ENCODE measurements around the gene DDX43.
A peak's percentile ranks its signal among the peaks of the same experiment; 100 is the strongest.

DDX43 gene

DNA sequence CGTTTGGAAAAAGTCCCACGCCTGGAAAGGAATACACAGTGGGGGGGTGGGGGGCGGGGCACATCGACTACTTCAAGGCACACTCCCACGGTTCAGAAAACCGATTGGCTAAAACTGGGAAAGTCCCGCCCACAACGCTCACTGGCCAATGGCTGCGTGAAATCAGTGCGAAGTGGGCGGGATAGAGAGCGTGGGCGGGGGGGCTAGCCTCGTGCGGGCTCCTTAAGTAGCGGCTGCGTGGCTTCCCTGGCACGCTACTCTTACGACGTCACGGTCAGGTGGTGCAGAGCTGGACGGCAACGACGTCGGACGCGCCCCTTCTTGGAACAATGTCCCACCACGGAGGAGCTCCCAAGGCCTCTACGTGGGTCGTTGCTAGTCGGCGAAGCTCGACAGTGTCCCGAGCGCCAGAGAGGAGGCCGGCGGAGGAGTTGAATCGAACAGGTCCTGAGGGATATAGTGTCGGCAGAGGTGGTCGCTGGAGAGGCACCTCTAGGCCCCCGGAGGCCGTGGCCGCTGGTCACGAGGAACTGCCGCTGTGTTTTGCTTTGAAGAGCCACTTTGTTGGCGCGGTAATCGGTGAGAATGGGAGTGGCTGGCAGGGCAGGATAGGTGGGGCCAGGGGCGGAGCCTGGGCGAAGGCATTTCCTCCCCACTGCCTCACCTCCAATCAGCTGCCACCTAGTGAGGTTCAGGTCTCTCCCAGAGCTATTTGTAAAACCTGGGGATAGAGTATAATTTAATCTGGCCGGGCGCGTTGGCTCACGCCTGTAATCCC, at the start of gene DDX43:
TSS of gene DDX43 (plus strand) at position 252 of the 778 bp plus-strand sequence. CDS start at position 330, 78 bp downstream.
- Mint-ChIP-seq H3K9me3 (ENCODE audit: low read depth) (no peaks in the 10 kb centered on the region), H3K27ac (peak within 1 kb of the TSS; percentile 70), H3K27me3 (no peaks in the 10 kb centered on the region), H3K4me3 (peak within 1 kb of the TSS; percentile 73), H3K36me3 (no peaks in the 10 kb centered on the region), H3K4me1 (ENCODE audit: low read depth) (peaks cover 12% of the 10 kb centered on the region)

DNA sequence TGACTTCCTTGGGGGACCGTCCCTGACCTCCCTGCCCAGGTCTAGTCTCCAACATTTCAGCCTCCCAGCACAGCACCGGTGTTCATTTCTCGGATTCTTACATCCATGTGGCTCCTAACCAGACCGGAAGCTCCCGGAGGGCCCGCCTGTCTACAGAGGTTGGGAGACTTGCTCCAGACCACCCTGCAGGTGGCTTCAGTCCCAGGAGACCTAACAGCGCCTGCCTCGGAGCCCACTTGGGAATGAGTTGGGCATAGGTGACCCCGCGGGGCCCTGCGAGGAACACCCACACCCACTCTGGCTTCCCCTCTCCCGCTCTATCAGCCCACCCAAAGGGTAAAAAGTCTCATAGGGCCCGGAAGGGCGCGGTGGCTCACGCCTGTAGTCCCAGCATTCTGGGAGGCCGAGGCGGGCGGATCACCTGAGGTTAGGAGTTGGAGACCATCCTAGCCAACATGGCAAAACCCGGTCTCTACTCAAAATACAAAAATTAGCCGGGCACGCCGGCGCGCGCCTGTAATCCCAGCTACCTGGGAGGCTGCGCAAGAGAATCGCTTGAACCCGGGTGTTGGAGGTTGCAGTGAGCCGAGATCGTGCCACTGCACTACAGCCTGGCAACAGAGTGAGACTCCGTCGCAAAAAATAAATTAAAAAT, 46.0 kb upstream of the DDX43 start:
- H3K27ac Mint-ChIP-seq, result no peak overlapping the region
- no peaks in the 10 kb centered on the region for H3K36me3 Mint-ChIP-seq
- H3K9me3 Mint-ChIP-seq (ENCODE audit: low read depth), result no peaks in the 10 kb centered on the region
- H3K4me1 Mint-ChIP-seq (ENCODE audit: low read depth), result peaks cover 1% of the 10 kb centered on the region
- peaks cover 22% of the 10 kb centered on the region for H3K27me3 Mint-ChIP-seq
- no peak overlapping the region for H3K4me3 Mint-ChIP-seq

DNA sequence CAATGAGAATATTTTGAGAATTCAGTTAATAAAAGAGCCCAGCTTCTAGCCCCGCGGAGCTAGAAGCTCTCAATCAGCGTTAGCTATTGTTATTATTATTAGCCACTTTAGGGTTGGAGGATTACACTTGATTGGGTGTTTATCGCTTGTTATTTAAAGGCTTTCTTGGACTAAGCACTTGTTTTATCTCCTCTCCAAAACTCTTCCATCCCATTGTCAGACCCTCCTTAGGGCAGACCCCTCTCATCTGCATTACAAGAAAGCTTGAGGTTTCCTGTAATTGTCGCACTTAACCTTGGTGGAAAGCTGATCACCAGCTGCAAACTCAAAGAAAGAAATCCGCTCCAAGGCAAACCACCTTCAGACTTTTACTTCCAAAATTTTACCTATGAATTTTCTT, 45.3 kb upstream of the DDX43 start:
- Mint-ChIP-seq H3K27ac (no peak overlapping the region), H3K4me3 (no peak overlapping the region), H3K4me1 (ENCODE audit: low read depth) (peaks cover 1% of the 10 kb centered on the region), H3K9me3 (ENCODE audit: low read depth) (no peaks in the 10 kb centered on the region), H3K27me3 (peaks cover 22% of the 10 kb centered on the region), H3K36me3 (no peaks in the 10 kb centered on the region)

DNA sequence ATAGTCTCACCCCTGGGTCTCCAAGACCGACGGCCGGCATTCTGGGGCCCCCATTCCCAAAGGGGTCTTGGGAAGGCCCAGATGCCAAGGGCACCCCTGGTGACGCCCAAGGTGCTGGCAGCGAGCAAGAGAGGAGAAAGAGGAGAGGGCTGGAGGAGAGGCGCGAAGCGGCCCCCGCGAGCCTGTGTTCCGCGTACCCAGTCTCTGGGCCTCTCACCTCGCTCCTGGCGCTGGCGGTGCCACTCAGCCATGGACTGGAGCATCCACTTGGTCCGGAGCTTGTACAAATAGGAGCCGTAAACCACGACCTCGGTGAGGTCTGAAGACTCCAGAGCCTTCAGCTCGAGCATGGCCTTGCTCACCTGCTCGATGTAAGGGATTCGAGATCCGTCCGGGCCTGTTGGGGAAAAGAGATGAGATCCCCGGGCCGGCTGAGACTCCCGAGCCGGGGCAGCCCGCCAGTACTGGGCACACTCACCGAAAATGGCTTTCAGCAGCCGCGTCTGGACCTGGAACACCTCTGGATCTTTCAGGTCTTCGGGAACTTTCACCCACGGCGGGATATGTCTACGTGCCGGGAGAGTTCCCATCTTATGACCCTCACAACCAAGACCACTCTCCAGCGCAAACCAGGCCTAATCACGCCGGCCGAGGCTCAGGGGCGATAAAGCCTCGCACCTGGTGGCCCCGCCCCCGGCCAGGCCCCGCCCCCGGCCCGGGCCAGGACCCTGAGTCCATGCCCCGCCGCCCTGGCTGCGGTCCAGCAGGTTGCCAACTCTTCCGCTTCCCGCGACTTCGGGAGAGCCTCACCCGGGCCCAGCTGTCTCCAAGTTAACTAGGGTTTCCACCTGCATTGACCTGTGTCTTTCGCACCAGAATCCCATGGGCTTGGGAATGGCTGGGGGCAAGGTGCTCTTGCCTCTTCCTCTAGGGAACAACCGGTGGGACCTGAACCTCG, 40.7 kb upstream of the DDX43 start, which contains the start of gene DPPA5:
TSS of gene DPPA5 (minus strand) at position 641 of the 958 bp plus-strand sequence. CDS start at position 590, 51 bp downstream.
- Mint-ChIP-seq H3K27me3 (peaks cover 14% of the 10 kb centered on the region), H3K4me1 (ENCODE audit: low read depth) (peaks cover 1% of the 10 kb centered on the region), H3K27ac (no peak within 1 kb of the TSS), H3K36me3 (no peaks in the 10 kb centered on the region), H3K4me3 (no peak within 1 kb of the TSS), H3K9me3 (ENCODE audit: low read depth) (no peaks in the 10 kb centered on the region)

DNA sequence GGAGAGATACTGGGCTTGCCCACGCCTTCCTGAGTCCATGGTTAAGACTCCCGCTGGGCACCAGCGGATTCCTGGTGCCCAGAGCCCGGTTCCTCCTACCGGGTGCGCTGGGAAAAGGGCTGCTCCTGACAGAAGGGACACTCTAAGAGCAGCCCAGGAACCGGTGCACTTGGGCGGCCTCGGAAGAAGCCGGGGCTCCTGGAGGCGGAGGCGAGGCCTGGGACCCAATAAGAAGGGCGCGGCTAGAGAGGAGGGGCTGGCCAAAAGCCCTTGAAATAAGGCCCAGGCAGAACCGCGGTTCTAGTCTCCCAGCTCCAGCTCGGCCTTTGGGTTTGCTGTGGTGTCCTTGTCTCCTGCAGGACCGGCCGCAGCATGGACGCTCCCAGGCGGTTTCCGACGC, 32.3 kb upstream of the DDX43 start, which contains the start of gene KHDC3L:
TSS of gene KHDC3L (plus strand) at position 301 of the 400 bp plus-strand sequence. CDS start at position 373, 72 bp downstream.
- no peak within 1 kb of the TSS for H3K27ac Mint-ChIP-seq
- no peaks in the 10 kb centered on the region for H3K4me1 Mint-ChIP-seq (ENCODE audit: low read depth)
- H3K36me3 Mint-ChIP-seq, result peaks cover 2% of the 10 kb centered on the region
- peaks cover 4% of the 10 kb centered on the region for H3K27me3 Mint-ChIP-seq
- no peaks in the 10 kb centered on the region for H3K9me3 Mint-ChIP-seq (ENCODE audit: low read depth)
- no peak within 1 kb of the TSS for H3K4me3 Mint-ChIP-seq

DNA sequence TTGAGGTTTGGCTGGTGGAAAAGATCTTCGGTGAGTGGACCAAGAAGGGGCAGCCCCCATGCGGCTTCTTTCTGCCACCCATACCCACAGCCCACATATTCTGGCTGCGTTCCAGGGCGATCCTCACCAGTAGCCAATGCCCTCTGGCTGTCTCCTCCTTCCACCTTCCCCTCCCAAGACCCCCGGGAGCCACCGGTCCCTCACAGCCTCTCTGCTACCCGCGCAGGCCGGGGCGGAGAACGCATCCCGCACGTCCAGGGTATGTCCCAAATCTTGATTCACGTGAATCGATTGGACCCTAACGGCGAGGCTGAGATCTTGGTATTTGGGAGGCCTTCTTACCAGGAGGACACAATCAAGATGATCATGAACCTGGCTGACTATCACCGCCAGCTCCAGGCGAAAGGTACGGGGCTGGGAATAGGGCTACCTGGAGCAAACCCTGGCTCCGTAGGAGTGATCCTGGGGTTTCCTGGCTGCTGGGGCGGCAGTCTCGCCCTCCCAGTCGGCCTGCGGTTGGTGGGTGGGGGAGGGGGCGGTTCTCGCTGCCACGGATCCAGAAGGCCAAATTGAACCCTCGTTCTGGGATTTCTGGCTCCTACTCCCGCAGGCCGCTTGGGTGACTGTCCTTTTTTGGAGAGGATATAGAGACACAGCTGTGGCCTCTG, 31.6 kb upstream of the DDX43 start:
- Mint-ChIP-seq H3K27ac (no peak overlapping the region), H3K36me3 (peaks cover 2% of the 10 kb centered on the region), H3K27me3 (peaks cover 4% of the 10 kb centered on the region), H3K4me1 (ENCODE audit: low read depth) (no peaks in the 10 kb centered on the region), H3K4me3 (no peak overlapping the region), H3K9me3 (ENCODE audit: low read depth) (no peaks in the 10 kb centered on the region)

DNA sequence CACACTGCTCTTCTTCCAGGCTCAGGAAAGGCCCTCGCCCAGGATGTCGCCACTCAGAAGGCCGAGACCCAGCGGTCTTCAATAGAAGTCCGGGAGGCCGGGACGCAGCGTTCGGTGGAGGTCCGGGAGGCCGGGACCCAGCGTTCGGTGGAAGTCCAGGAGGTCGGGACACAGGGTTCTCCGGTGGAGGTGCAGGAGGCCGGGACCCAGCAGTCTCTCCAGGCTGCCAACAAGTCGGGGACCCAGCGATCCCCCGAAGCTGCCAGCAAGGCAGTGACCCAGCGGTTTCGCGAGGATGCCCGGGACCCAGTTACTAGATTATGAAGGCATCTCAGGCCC, 31.1 kb upstream of the DDX43 start:
- Mint-ChIP-seq H3K27ac (no peak overlapping the region), H3K4me1 (ENCODE audit: low read depth) (no peaks in the 10 kb centered on the region)

DNA sequence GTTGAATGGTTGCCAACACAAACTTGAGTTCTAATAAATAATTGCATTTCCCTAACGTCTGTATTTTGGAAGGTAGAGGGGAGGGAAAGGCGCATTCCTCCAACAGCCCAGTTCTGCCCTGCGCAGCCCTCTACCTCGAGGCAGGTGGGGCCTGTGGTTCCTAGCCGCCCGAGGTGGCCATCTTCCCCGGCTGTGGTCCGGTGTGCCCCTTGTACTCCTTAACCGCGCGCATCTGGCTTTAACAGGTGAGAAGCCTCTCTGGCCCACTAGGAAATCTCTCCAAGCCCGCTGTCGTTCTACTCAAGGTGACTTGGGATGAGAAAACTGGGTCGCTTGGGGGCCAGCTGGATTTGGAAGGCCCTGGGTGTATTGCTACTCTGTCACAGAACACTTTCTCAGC, 30.5 kb upstream of the DDX43 start:
- Mint-ChIP-seq H3K27ac (no peak overlapping the region), H3K4me1 (ENCODE audit: low read depth) (no peaks in the 10 kb centered on the region), H3K4me3 (no peak overlapping the region), H3K27me3 (peaks cover 2% of the 10 kb centered on the region), H3K9me3 (ENCODE audit: low read depth) (no peaks in the 10 kb centered on the region), H3K36me3 (peaks cover 2% of the 10 kb centered on the region)

More for the DNA sequence above, 31.1 kb upstream of the DDX43 start:
- Mint-ChIP-seq H3K4me3 (no peak overlapping the region), H3K9me3 (ENCODE audit: low read depth) (no peaks in the 10 kb centered on the region), H3K36me3 (peaks cover 2% of the 10 kb centered on the region), H3K27me3 (peaks cover 3% of the 10 kb centered on the region)

DNA sequence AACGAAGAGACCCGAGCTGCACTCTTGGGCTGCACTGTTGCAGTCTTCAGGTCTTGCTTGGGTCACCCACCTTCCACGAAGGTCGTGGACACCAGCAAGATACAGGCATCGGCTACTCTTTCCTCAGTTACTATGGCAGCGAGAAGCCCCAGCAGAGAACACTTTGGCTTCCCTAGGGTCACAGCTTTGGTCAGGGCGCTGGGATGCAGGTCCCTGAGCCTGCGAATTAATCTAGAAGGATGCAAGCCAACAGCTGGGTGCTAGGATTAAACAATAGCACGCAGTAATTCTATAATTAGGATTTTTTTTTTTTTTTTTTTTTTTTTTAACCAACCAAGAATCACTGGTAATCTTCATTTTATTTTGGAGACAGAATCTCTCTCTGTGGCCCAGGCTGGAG, 30.1 kb upstream of the DDX43 start:
- Mint-ChIP-seq H3K27me3 (peaks cover 2% of the 10 kb centered on the region), H3K27ac (no peak overlapping the region), H3K9me3 (ENCODE audit: low read depth) (no peaks in the 10 kb centered on the region), H3K4me3 (no peak overlapping the region), H3K4me1 (ENCODE audit: low read depth) (no peaks in the 10 kb centered on the region), H3K36me3 (peaks cover 2% of the 10 kb centered on the region)

DNA sequence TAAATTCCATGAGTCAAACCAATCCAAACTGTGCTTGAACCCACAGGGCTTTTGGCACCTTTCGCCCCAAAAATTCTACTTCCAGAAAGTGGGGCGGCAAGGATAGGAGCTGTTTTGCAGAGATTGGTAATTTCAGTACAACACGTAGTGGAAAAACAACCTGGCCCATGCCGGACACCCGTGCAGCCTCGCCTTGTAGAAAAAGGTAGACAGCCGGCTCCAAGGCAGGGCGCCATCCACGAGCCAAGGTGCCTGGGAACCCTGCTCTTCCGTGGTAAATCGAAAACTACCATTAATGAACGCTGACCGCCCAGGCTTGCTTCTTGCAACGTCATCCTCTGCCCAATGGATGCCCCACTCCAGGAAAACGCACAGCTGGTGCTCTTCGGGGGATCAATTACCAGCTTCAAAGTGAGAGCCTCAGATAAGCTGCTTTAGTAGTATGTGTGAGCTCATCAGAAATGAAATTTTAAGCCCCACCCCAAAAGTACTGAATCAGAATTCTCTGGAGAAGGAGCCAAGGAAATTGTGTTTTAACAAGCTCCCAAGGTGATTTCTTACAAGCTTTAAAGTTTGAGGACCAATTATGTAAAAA, 26.8 kb upstream of the DDX43 start:
- Mint-ChIP-seq H3K27ac (no peak overlapping the region), H3K27me3 (peaks cover 2% of the 10 kb centered on the region), H3K36me3 (no peaks in the 10 kb centered on the region), H3K4me1 (ENCODE audit: low read depth) (no peaks in the 10 kb centered on the region), H3K9me3 (ENCODE audit: low read depth) (no peaks in the 10 kb centered on the region), H3K4me3 (no peak overlapping the region)

DNA sequence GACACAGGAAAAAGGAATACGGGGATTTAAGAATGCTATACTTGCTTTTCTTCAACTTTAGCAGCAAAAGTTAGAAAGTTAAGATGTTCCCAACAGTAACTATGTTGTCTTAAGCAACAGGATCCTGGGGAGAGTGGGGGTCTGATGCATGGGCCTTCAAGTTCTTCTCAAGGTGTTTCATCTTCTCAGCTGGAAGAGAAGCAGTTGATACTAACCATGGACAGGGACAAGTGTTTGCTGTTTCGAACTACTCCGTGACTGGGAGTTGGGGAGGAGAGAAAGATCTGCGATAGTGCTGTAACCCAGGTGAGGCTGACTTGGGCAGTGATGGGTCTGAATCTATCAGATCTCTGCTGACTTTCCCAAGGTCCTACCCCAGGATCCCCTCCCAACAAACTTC, 26.0 kb upstream of the DDX43 start:
- Mint-ChIP-seq H3K36me3 (no peaks in the 10 kb centered on the region), H3K27ac (no peak overlapping the region), H3K4me3 (no peak overlapping the region), H3K9me3 (ENCODE audit: low read depth) (no peaks in the 10 kb centered on the region), H3K4me1 (ENCODE audit: low read depth) (no peaks in the 10 kb centered on the region), H3K27me3 (peaks cover 2% of the 10 kb centered on the region)

DNA sequence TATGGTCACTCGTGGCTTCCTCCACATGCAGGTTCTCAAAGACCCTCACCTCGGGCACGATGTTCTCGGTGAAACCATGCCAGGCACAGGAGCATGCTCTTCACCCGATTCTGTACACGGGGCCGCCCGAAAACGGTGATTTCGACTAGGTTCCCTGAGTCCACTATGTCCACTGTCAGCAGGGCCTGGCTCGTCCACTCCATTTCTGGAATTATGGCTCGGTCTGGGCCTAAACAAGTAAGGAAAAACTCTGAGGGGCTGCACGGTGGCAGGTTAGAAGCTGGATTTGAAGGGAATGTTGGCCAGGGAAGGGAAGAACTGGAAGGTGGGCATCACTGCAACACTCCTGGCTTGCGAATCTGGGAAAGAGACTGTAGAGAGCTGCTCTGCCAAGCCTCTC, 25.5 kb upstream of the DDX43 start:
- H3K4me1 Mint-ChIP-seq (ENCODE audit: low read depth), result no peaks in the 10 kb centered on the region
- no peak overlapping the region for H3K27ac Mint-ChIP-seq
- H3K4me3 Mint-ChIP-seq, result no peak overlapping the region
- no peaks in the 10 kb centered on the region for H3K36me3 Mint-ChIP-seq
- no peaks in the 10 kb centered on the region for H3K9me3 Mint-ChIP-seq (ENCODE audit: low read depth)
- H3K27me3 Mint-ChIP-seq, result peaks cover 2% of the 10 kb centered on the region

DNA sequence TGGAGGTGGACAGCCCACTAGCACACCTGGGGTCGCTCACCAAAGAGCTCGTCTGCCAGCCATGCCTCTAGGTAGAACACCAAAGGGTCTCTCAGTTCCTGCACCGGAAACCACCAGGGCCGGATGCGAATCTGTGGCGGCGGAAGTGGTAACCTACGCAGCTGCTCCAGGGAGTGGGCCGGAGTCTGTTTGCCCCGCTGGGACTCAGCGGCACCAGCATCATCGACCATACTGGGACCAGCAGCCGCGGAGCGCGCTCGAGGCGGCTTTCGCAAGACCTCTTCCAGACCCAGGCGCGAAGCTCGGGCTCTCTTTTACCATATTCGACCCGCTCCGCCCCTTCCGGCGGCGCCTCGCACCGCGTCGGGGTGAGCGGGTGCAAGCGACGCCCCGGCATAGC, 25.1 kb upstream of the DDX43 start, which contains the start of gene OOEP:
TSS of gene OOEP (minus strand) at position 335 of the 400 bp plus-strand sequence. CDS start at position 230, 105 bp downstream.
- Mint-ChIP-seq H3K27ac (no peak within 1 kb of the TSS), H3K27me3 (peaks cover 2% of the 10 kb centered on the region), H3K4me3 (no peak within 1 kb of the TSS), H3K9me3 (ENCODE audit: low read depth) (no peaks in the 10 kb centered on the region), H3K36me3 (no peaks in the 10 kb centered on the region), H3K4me1 (ENCODE audit: low read depth) (no peaks in the 10 kb centered on the region)

DNA sequence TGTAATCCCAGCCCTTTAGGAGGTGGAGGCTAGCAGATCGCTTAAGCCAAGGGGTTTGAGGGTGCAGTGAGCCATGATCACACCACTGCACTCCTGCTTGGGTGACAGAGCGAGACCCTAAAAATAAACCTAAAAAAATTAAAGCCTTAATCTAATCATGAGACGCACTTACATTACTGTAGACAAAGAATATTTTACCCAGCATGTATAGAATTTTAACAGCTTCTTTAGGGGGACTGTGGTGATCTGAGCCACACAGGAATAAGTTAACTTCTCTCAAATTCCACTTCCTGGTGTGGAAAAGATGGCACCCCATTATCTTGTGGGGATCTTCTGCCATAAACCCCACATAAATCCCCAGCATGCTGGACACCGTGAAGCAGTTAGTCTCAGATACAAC, 22.6 kb upstream of the DDX43 start:
- Mint-ChIP-seq H3K4me1 (ENCODE audit: low read depth) (no peaks in the 10 kb centered on the region), H3K4me3 (no peak overlapping the region), H3K27me3 (no peaks in the 10 kb centered on the region), H3K36me3 (no peaks in the 10 kb centered on the region), H3K27ac (no peak overlapping the region), H3K9me3 (ENCODE audit: low read depth) (no peaks in the 10 kb centered on the region)
